ENCODE results near the gene RHOB.
"Not testable (repeated sequence)": the region's sequence is repeated elsewhere in the genome, so short reads cannot be mapped to it uniquely, and the experiment has no call there.

DNA sequence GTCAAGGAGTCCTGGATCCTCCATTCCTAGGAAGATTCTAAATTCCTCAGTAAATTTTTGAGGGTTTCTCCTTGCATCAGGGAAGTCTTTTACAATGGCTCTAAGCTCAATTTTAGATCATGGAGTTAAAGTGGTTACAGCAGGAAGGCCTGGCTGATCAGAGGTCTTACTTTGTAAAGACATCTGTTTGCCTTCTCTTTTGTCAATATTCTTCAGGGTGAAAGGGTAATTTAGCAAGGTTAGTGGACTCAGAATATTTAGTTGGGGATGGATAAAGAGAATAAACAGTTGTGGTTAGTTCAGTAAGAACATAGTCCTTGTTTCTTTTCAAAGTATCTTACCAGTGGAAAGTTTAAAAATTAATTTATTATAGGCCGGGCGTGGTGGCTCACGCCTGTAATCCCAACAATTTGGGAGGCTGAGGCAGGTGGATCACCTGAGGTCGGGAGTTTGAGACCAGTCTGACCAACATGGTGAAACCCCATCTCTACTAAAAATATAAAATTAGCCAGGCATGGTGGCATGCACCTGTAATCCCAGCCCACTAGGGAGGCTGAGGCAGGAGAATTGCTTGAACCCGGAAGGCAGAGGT is 29.5 kb upstream of the RHOB start:
- TF ChIP-seq POLR2AphosphoS5 (IDR thresholded peaks at IDR 0.05; ENCODE audit: borderline replicate concordance, low read depth, low read length); EZH2 (IDR thresholded peaks at IDR 0.05); FOXP2 (optimal IDR thresholded peaks at IDR 0.05; ENCODE audit: control extremely low read depth, extremely low read length, insufficient read depth): not testable (repeated sequence)

All from SK-N-MC (cell line).